Measurements from ENCODE around the gene OGFOD3. TPM values are rescaled to one million over a fixed set of nuclear protein-coding genes. Genes with fewer than 3 reads are reported as not detected.

OGFOD3 gene
- total RNA-seq, 2 donors from 2014 or later, result 28.8 to 31.1 TPM

DNA sequence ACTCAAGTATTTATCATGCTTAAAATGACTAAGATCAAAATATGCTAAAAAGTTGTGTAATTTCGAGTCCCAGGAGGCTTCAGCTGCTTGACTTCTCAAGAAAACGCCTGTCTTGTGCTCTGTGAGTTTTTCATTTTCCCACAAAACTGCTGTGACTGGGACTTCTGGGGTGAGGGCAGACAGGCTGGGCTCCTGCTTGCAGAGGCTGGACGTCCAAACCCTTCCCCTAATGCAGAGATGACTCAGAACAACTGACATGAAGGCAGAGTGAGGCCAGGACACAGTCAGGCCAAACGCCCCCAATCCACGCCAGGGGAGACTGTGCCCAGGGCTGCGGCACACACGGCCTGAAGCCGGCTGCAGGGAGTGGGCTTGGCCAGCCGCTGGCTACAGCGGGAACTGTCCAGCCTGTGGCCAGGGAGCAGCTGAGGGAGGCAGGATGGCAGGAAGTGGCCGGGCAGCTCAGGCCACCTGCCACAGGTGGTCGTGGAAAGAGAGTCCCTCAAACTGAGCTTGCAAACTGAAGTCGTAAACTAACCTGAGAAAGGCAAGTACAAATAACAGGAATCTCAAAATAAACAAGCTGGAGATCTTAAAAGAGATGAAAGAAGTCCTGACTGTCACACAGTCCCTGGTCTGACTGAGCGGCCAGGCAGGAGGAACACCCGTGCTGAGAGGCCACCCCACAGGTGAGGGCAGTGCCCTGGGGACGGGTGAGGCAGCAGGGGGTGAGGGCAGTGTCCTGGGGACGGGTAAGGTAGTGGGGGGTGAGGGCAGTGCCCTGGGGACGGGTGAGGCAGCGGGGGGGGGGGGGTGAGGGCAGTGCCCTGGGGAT lies 21.6 kb downstream of the OGFOD3 start:
- DNase-seq (no peak), ATAC-seq (no peak)
- intact Hi-C loops (cut with DNase I, micrococcal nuclease), result no loop called here

- ATAC-seq (no peak), DNase-seq (no peak)
- intact Hi-C loops (cut with DNase I, micrococcal nuclease), result no loop called here
These were observed 24.1 kb downstream of the OGFOD3 start for GRCh38 chr17:82394278-82394677.

DNA sequence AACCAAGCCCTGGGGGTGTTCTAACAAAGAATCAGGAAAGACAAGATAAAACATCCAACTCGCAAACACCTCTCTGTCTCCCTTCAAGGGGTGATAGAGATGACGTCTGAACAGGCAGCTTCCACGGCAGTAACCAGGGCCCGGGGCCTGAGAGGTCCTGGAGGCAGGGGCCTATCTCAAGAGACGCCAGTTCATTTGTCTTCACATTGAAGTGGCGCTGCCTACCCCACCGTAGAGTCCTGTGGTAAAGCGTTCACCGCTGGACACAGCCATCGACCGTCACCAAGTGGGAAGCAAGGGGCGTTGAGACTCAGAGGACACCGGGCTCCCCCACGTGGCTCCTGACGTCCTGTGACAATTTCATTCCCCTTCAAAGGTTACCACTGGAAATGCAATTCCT lies 25.4 kb downstream of the OGFOD3 start:
- no peak for ATAC-seq
- no peak for DNase-seq

DNA sequence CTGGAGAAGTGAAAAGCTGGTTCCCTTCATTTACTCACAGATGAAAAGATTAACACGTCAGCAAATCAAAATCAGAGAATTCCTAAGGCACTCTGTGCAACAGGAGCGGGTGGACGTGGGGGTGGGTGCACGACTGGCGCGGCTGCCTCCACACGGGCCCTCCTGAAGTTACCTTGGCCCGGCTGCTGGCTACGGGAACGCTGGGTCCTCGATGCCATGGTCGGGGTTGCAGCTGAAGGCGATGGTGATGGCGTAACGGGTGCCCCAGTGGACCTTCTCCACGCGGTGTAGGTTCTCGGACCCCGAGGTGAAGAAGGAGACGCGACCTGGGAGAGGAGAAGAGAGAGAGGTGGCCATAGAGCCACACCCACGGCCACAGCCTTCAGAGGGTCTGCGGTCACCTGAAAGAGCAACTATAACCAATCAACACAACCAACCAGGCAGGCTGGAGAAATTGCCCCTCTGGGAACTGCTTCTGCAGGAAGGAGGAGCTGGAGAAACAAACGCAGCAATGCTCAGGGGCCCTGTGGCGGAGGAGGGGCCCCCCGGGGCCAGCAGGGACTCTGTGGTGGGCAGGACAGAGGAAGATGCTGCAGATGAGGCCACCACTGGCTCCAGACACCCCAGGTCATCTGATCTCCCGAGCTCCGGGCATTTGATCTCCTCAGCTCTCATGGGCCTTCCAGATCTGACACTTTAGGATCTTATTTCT lies 26.0 kb downstream of the OGFOD3 start:
- no peak for ATAC-seq
- intact Hi-C loops (cut with DNase I, micrococcal nuclease), result no loop called here
- DNase-seq, result no peak

More for the DNA sequence above, 25.4 kb downstream of the OGFOD3 start:
- intact Hi-C loops (cut with DNase I, micrococcal nuclease), result no loop called here

GRCh38 chr17:82391496-82392066 lies 26.8 kb downstream of the OGFOD3 start:
- intact Hi-C loops (cut with DNase I, micrococcal nuclease), result no loop called here
- DNase-seq, result no peak
- ATAC-seq, result no peak

- intact Hi-C loops (cut with DNase I, micrococcal nuclease), result no loop called here
- ATAC-seq (no peak), DNase-seq (no peak)
These were observed 27.4 kb downstream of the OGFOD3 start for GRCh38 chr17:82390860-82391435.

DNA sequence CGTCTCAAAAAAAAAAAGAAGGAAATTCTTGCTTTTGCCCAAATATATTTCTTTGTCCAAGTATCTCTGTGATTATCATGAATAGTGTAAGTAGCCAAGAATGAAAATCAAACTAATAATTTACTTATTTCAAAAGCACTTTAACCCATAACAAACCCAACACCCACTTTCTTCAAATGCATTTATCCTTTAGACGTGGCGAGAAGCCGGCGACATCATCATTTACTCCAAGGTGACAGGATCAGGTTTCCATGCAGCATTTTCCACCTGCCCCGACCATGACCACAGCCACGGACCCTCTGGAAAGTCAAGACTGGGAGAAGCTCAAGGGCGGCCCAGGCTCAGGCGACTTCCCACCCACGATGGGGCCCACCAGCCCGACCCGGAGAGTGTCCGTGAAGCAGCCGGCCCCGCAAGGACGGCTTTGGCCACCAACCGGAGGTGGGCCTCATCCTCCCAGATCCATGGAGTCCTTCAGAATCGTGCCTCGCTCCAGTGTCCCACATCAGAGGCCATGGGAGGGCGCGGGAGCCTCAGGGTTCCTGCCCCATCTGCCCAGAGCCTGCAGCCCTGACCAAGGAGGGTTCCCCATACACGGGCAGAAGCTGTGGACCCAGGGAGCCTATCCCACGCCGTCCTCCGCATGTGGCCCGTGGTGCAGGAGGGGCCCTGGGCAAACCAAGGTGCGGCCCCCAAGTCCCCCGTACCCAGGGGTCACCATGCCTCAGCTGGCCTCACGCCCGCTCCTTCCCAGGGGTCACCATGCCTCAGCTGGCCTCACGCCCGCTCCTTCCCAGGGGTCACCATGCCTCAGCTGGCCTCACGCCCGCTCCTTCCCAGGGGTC lies 28.1 kb downstream of the OGFOD3 start:
- intact Hi-C loops (cut with DNase I, micrococcal nuclease), result no loop called here
- DNase-seq, result no peak
- no peak for ATAC-seq

DNA sequence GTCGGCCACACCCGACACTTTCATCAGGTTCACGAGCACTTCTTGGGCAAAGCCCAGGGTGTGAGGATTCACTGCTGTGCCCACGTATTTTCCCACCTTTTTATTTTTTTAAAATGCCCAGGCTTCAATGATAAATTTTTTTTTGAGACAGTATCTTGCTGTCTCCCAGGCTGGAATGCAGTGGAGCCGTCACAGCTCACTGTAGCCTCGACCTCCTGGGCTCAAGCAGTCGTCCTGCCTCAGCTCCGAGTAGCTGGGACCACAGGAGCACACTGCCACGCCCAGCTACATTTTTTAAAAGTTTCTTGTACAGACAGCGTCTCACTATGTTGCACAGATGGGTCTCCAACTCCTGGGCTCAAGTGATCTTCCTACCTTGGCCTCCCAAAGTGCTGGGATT lies 29.0 kb downstream of the OGFOD3 start:
- intact Hi-C loops (cut with DNase I, micrococcal nuclease), result no loop called here
- ATAC-seq (no peak), DNase-seq (no peak)

GRCh38 chr17:82388922-82389283 lies 29.5 kb downstream of the OGFOD3 start:
- ATAC-seq, result no peak
- intact Hi-C loops (cut with DNase I, micrococcal nuclease), result no loop called here
- no peak for DNase-seq

DNA sequence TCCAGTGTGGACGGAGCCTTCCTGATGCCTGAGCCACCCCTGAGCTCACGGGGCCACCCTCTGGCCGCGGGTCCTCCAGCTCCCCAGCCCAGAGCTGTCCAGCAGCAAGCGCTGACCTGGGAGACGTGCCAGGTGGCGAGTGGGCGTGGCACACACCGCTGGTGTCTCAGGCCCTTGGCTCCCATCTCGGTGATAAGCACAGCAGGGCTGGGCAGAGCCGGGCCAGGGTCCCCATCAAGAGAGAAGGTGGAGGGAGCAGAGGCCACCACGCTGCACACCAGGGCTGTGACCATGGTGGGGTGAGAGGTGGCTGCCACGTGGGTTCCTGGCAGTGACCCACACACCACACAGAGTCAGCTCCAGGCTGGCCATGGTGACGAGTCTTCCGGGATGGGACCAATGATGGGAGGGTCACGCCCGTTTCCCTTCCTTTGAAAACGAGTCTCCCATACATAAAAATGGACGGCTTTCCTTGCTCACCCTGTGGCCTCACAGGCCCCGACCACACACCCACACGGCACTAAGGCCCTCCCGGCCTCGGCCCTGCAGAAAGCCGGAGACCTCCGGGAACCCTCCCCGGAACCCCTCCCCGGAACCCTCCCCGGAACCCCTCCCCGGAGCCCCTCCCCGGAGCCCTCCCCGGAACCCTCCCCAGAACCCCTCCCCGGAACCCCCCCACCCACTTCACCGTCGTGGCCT lies 30.0 kb downstream of the OGFOD3 start:
- DNase-seq (peak in 1 of 2 donors; percentile 74), ATAC-seq (peak; percentile 71)
- intact Hi-C loops (cut with DNase I, micrococcal nuclease), result no loop called here

DNA sequence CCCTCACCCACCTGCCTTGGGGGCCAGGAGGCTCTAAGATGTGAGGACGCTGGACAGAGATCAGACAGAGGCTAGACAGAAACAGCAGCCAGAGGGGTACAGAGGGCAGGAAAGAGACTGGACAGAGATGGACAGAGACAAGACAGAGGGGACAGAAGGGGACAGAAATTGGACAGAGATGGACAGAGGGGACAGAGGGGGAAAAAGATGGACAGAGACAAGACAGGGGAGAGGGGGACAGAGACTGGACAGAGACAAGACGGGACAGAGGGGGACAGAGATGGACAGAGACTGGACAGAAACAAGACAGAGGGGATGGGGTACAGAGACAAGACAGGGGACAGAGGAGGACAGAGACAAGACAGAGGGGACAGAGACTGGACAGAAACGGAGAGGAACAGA lies 30.7 kb downstream of the OGFOD3 start:
- ATAC-seq, result no peak
- DNase-seq, result no peak
- intact Hi-C loops (cut with DNase I, micrococcal nuclease), result no loop called here

GRCh38 chr17:82386881-82387704 lies 31.3 kb downstream of the OGFOD3 start:
- DNase-seq (no peak), ATAC-seq (peak; percentile 34)
- intact Hi-C loops (cut with DNase I, micrococcal nuclease), result no loop called here

DNA sequence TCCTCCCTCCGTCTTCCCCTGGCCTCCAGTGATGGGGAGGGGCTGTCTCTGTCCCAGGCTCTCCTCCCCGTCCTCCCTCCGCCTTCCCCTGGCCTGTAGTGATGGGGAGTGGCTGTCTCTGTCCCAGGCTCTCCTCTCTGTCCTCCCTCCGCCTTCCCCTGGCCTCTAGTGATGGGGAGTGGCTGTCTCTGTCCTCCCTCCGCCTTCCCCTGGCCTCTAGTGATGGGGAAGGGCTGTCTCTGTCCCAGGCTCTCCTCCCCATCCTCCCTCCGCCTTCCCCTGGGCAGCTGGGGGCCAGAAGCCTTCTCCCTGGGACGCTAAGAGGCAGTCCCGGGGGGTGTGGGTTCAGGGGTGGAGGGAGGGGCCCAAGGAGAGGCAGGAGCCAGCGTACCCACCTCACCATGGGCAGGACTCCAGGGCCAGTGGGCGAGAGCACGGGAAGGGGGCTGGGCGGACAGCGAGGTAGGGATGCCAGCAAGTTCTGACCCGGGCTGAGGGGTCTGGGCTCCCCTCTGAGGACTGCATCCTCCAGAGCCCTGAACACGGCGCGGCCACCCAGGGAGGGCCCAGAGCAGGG lies 32.0 kb downstream of the OGFOD3 start:
- intact Hi-C loops (cut with DNase I, micrococcal nuclease), result no loop called here
- no peak for DNase-seq
- no peak for ATAC-seq

DNA sequence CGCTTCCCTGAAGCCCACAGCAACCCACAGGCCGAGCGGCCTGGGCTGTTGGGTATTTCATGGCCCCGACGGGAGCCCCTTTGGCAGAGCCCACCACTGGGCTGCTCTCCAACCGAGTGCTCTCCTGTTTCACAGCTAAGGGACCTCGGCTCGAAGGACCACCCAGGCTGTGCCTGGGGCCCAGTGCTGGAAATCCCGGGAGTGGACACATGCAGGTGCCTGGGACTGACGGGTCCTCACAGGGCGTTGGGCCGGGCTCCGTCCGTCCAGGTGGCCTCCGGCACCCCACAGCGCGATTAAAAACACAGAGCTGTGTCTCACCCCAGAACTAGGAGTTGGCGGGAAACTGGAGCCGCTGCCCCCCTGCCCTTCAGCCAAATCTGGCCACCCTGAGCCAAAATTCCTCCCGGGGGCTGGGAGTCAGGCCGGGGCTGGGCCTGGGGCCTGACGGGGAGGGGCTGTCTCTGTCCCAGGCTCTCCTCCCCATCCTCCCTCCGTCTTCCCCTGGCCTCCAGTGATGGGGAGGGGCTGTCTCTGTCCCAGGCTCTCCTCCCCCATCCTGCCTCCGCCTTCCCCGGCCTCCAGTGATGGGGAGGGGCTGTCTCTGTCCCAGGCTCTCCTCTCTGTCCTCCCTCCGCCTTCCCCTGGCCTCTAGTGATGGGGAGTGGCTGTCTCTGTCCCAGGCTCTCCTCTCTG lies 32.7 kb downstream of the OGFOD3 start:
- no peak for ATAC-seq
- DNase-seq, result no peak
- intact Hi-C loops (cut with DNase I, micrococcal nuclease), result no loop called here

- DNase-seq (peak in 1 of 2 donors; percentile 61), ATAC-seq (peak; percentile 85)
- intact Hi-C loops (cut with DNase I, micrococcal nuclease), result no loop called here
These were observed 33.5 kb downstream of the OGFOD3 start for GRCh38 chr17:82384730-82385481.
